MM.1S (cell line): ENCODE data around the gene DOP1A.

Experiments
- CTCF ChIP-seq: fragments of 300-600 bp; sonication (generic); IDR thresholded peaks from 2 replicates; pipeline ENCODE4 v1.5.1; 2016; ENCODE audit warnings: antibody characterized with exemption, low read length, mixed read lengths
- EZH2phosphoT487 ChIP-seq: fragments of 300-600 bp; sonication (generic); IDR thresholded peaks from 2 replicates; pipeline ENCODE4 v1.6.1; 2018; ENCODE audit warnings: antibody characterized with exemption, low read length

GRCh38 chr6:83185096-83185495 lies 117.6 kb downstream of the DOP1A start:
- TF ChIP-seq CTCF: no peak
- TF ChIP-seq EZH2phosphoT487: no peak
